Esophagus (tissue), 2 donors: Measurements from ENCODE around the gene XIRP2. TPM values are rescaled to one million over a fixed set of nuclear protein-coding genes. Genes with fewer than 3 reads are reported as not detected.

ENCODE experiments used
- H3K27ac ChIP-seq, 2 donors: one replicate each; pipeline ENCODE4 v1.5.1; 2013; ENCODE audit warnings: low read depth in 2 of 2, mild to moderate bottlenecking in 2 of 2, inconsistent platforms in 1 of 2, low read length in 1 of 2, moderate library complexity in 1 of 2
- H3K27me3 ChIP-seq, 2 donors: one replicate each; pipeline ENCODE4 v1.6.1; 2013; ENCODE audit warnings: low read length in 2 of 2, control low read depth in 1 of 2, mild to moderate bottlenecking in 1 of 2; ENCODE audit not compliant: insufficient read depth in 2 of 2, control insufficient read depth in 1 of 2
- H3K36me3 ChIP-seq, 2 donors: one replicate each; pipeline ENCODE4 v1.6.1; 2013; ENCODE audit warnings: low read length in 1 of 2; ENCODE audit not compliant: control insufficient read depth in 2 of 2, insufficient read depth in 2 of 2
- H3K4me1 ChIP-seq, 2 donors: one replicate each; pipeline ENCODE4 v1.6.1; 2013; ENCODE audit warnings: low read length in 1 of 2; ENCODE audit not compliant: control insufficient read depth in 2 of 2, insufficient read depth in 2 of 2
- H3K4me3 ChIP-seq, 2 donors: one replicate each; pipeline ENCODE4 v1.5.1; 2013; ENCODE audit warnings: low read length in 2 of 2, mild to moderate bottlenecking in 2 of 2, low read depth in 1 of 2, moderate library complexity in 1 of 2
- H3K9me3 ChIP-seq, 2 donors: one replicate each; pipeline ENCODE4 v1.6.1; 2013; ENCODE audit warnings: mild to moderate bottlenecking in 2 of 2, low read depth in 1 of 2, low read length in 1 of 2, moderate library complexity in 1 of 2; ENCODE audit not compliant: control insufficient read depth in 2 of 2, insufficient read depth in 1 of 2
- WGBS, 2 donors: extraction: QIAGEN DNeasy Blood & Tissue Kit; methylation state at CpG; one replicate each; pipeline ENCODE4 v1.1.7; 2013; 5-methylcytosine and 5-hydroxymethylcytosine counted together
- polyA plus RNA-seq, 2 donors: library from polyadenylated mRNA; stranded (reverse); fragments of 200-250 nt; gene quantifications; one replicate each; pipeline ENCODE4 v1.2.3, GENCODE V29; 2013
- donor health status: healthy with polysubstance abuse.
- donor health status: Bipolar disorder and iron deficiency.

The XIRP2 gene
- polyA plus RNA-seq, 2 donors = 0.10 to 0.13 TPM

- Histone ChIP-seq H3K27ac (no peak overlapping the region), H3K9me3 (no peaks in the 10 kb centered on the region), H3K4me3 (no peak overlapping the region), H3K27me3 (no peaks in the 10 kb centered on the region), H3K4me1 (no peaks in the 10 kb centered on the region), H3K36me3 (no peaks in the 10 kb centered on the region)
- WGBS, 2 donors = 79 to 80% methylated on average over 2 of the region's 2 CpGs
Observed at GRCh38 chr2:166921261-166921896, 33.1 kb downstream of the XIRP2 start.

DNA sequence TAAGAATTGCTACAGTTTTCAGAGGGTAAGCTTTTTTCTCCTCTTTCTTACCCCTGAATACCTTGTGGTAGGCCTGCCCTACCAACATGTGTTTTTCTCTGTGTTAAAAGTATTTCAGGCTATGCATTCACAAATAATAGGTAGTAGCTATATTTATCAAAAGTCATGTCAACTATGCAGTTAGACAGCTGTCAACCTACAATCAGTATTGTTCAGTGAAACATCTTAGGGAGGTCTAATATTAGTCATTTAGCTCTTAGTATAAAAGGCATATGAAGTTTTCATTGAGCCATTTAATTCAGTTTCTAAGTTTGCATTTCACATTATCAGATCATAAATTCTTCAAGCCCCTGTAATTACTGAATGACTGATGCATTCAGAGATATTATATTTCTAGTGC is 36.7 kb downstream of the XIRP2 start:
- Histone ChIP-seq H3K4me1 (no peaks in the 10 kb centered on the region), H3K4me3 (no peak overlapping the region), H3K27ac (no peak overlapping the region), H3K27me3 (no peaks in the 10 kb centered on the region), H3K36me3 (no peaks in the 10 kb centered on the region), H3K9me3 (no peaks in the 10 kb centered on the region)

- Histone ChIP-seq H3K27ac (no peak overlapping the region), H3K27me3 (no peaks in the 10 kb centered on the region), H3K4me1 (no peaks in the 10 kb centered on the region), H3K4me3 (no peak overlapping the region), H3K9me3 (no peaks in the 10 kb centered on the region), H3K36me3 (no peaks in the 10 kb centered on the region)
- WGBS, 2 donors = 70 to 79% methylated on average over 1 of the region's 1 CpG
Observed at GRCh38 chr2:166926657-166927056, 38.4 kb downstream of the XIRP2 start.

- WGBS, 2 donors = 98% methylated on average over 1 of the region's 1 CpG
- Histone ChIP-seq H3K4me3 (no peak overlapping the region), H3K27ac (no peak overlapping the region), H3K27me3 (no peaks in the 10 kb centered on the region), H3K36me3 (no peaks in the 10 kb centered on the region), H3K9me3 (no peaks in the 10 kb centered on the region), H3K4me1 (no peaks in the 10 kb centered on the region)
Observed at GRCh38 chr2:166932032-166932431, 43.8 kb downstream of the XIRP2 start.

- Histone ChIP-seq H3K4me1 (no peaks in the 10 kb centered on the region), H3K9me3 (no peaks in the 10 kb centered on the region), H3K4me3 (no peak overlapping the region), H3K36me3 (no peaks in the 10 kb centered on the region), H3K27me3 (no peaks in the 10 kb centered on the region), H3K27ac (no peak overlapping the region)
- WGBS, 2 donors = 81% methylated on average over 5 of the region's 5 CpGs
Observed at GRCh38 chr2:166934817-166935216, 46.5 kb downstream of the XIRP2 start.

DNA sequence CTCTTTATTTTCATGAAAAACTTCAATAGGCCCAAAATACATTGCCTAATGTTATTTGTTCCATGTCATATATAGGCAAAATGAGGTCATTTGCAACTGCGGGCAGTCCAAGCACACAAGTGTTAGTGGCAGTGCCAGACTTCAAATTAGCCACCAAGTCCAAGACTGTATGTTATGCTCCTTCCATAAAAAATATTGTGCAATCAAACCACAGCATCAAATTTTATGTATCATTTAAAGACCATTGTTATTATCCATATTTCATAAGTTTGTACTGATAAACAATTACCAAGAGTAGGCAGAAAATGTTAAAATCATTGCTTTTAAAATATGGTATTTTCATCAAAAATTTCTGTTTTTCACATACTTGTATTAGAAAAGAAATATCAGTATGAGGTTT is 54.1 kb downstream of the XIRP2 start:
- Histone ChIP-seq H3K4me3 (no peak overlapping the region), H3K9me3 (no peaks in the 10 kb centered on the region), H3K27ac (no peak overlapping the region), H3K4me1 (no peaks in the 10 kb centered on the region), H3K36me3 (no peaks in the 10 kb centered on the region), H3K27me3 (no peaks in the 10 kb centered on the region)
- 97 to 98% methylated on average over 1 of the region's 1 CpG for WGBS, 2 donors

DNA sequence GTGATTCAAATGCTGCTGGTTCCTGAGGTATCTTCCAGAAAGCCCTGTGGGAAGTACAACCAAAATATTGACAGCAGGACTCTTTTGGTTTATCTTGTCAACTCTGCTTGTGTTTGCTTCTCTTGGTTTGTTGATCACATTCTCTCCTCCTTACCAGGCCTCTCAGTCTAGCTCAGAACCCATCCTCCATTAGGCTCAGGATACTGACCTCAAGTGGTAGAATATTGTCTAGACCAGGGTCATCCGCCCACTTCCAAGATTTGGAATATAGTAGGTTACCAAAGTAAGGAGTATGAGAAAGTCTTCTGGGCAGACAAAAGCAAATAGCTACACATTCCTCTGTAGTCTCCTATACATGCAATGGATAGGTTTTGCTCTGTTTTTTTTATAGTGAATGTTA is 56.6 kb downstream of the XIRP2 start:
- H3K36me3 ChIP-seq = no peaks in the 10 kb centered on the region
- no peaks in the 10 kb centered on the region for H3K4me1 ChIP-seq
- WGBS, 2 donors = 90 to 92% methylated on average over 1 of the region's 1 CpG

DNA sequence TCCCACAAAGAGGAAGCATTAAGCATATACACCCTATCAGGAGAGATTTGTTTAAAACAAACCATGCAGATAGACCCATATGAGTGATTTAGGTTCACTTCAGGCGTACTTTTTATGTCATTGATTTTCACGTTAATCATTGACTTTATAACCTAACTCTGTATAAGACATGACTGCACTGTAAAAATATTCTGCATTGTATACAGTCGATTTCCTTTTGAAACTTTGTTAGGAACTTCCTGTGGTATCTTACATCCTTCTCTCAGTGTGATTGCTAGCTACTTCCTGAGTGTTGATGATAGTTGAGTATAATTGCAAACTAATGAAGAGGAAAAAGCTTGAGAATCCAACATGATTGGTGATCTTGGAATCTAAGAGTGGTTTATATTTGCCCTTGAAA is 69.4 kb downstream of the XIRP2 start:
- Histone ChIP-seq H3K27ac (no peak overlapping the region), H3K36me3 (no peaks in the 10 kb centered on the region)
- 27 to 52% methylated on average over 3 of the region's 3 CpGs for WGBS, 2 donors

More for the DNA sequence above, 56.6 kb downstream of the XIRP2 start:
- H3K27me3 ChIP-seq = no peaks in the 10 kb centered on the region
- no peaks in the 10 kb centered on the region for H3K9me3 ChIP-seq
- no peak overlapping the region for H3K4me3 ChIP-seq
- no peak overlapping the region for H3K27ac ChIP-seq

GRCh38 chr2:166958986-166959481 is 70.8 kb downstream of the XIRP2 start:
- Histone ChIP-seq H3K27ac (no peak overlapping the region), H3K27me3 (no peaks in the 10 kb centered on the region), H3K36me3 (no peaks in the 10 kb centered on the region), H3K9me3 (no peaks in the 10 kb centered on the region), H3K4me1 (no peaks in the 10 kb centered on the region), H3K4me3 (no peak overlapping the region)
- WGBS, 2 donors = 52 to 62% methylated on average over 4 of the region's 4 CpGs

More for the DNA sequence above, 69.4 kb downstream of the XIRP2 start:
- Histone ChIP-seq H3K27me3 (no peaks in the 10 kb centered on the region), H3K4me1 (no peaks in the 10 kb centered on the region), H3K9me3 (no peaks in the 10 kb centered on the region), H3K4me3 (no peak overlapping the region)

GRCh38 chr2:166959556-166959955 is 71.3 kb downstream of the XIRP2 start:
- WGBS, 2 donors = 32 to 47% methylated on average over 1 of the region's 1 CpG
- no peaks in the 10 kb centered on the region for H3K36me3 ChIP-seq
- H3K4me3 ChIP-seq = no peak overlapping the region
- no peaks in the 10 kb centered on the region for H3K27me3 ChIP-seq
- no peaks in the 10 kb centered on the region for H3K9me3 ChIP-seq
- no peak overlapping the region for H3K27ac ChIP-seq
- H3K4me1 ChIP-seq = no peaks in the 10 kb centered on the region
